ENCODE measurements around the gene APP.

Gene APP

GRCh38 chr21:26127918-26128317, 42.7 kb downstream of the APP start:
- DNase-seq (ENCODE audit: low read depth in 1 of 2, low spot score in 1 of 2): no peak

GRCh38 chr21:26127073-26127814, 43.3 kb downstream of the APP start:
- H3K27ac ChIP-seq (replicated peaks): no peak overlapping the region
- DNase-seq (ENCODE audit: low read depth in 1 of 2, low spot score in 1 of 2): no peak
- H3K27me3 ChIP-seq (ENCODE audit: insufficient read depth, poor library complexity, severe bottlenecking): no peaks in the 10 kb centered on the region
- no peak overlapping the region for H3K4me3 ChIP-seq (replicated peaks; ENCODE audit: insufficient read depth, low read length)
- TF ChIP-seq, protein P1, sequence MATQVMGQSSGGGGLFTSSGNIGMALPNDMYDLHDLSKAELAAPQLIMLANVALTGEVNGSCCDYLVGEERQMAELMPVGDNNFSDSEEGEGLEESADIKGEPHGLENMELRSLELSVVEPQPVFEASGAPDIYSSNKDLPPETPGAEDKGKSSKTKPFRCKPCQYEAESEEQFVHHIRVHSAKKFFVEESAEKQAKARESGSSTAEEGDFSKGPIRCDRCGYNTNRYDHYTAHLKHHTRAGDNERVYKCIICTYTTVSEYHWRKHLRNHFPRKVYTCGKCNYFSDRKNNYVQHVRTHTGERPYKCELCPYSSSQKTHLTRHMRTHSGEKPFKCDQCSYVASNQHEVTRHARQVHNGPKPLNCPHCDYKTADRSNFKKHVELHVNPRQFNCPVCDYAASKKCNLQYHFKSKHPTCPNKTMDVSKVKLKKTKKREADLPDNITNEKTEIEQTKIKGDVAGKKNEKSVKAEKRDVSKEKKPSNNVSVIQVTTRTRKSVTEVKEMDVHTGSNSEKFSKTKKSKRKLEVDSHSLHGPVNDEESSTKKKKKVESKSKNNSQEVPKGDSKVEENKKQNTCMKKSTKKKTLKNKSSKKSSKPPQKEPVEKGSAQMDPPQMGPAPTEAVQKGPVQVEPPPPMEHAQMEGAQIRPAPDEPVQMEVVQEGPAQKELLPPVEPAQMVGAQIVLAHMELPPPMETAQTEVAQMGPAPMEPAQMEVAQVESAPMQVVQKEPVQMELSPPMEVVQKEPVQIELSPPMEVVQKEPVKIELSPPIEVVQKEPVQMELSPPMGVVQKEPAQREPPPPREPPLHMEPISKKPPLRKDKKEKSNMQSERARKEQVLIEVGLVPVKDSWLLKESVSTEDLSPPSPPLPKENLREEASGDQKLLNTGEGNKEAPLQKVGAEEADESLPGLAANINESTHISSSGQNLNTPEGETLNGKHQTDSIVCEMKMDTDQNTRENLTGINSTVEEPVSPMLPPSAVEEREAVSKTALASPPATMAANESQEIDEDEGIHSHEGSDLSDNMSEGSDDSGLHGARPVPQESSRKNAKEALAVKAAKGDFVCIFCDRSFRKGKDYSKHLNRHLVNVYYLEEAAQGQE (IDR thresholded peaks at IDR 0.05; ENCODE audit: insufficient replicate concordance, low read depth): no peak
- TF ChIP-seq CTCF (IDR thresholded peaks at IDR 0.05; ENCODE audit: insufficient read depth, low read length): no peak
- no peak for TF ChIP-seq POLR2AphosphoS5 (IDR thresholded peaks at IDR 0.05; ENCODE audit: low read depth)
- TF ChIP-seq SPI1 (IDR thresholded peaks at IDR 0.05; ENCODE audit: borderline replicate concordance, low read depth): no peak
- TF ChIP-seq GABPA (IDR thresholded peaks at IDR 0.05; ENCODE audit: low read depth): no peak

More at GRCh38 chr21:26127918-26128317, 42.7 kb downstream of the APP start:
- H3K27ac ChIP-seq (replicated peaks): no peak overlapping the region
- no peaks in the 10 kb centered on the region for H3K27me3 ChIP-seq (ENCODE audit: insufficient read depth, poor library complexity, severe bottlenecking)
- no peak for TF ChIP-seq CTCF (IDR thresholded peaks at IDR 0.05; ENCODE audit: insufficient read depth, low read length)
- no peak for TF ChIP-seq POLR2AphosphoS5 (IDR thresholded peaks at IDR 0.05; ENCODE audit: low read depth)
- H3K4me3 ChIP-seq (replicated peaks; ENCODE audit: insufficient read depth, low read length): no peak overlapping the region

DNA sequence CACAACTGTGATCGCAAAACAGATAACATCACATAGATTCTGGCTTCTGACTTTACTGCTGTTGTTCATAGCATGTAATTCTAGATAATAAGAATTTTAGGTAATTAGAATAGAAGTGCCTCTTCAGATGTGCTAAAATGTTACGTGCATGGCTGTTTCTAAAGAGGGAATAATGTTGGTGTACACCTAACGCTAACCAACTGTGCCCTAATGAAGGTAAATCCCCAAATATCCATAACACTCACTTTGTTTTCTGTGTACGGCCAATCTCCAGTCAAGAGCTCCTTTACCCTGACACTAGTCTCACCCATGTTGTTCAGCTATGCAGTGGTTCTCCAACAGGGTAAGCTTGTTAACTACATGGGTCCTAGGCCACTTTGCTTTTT, 44.4 kb downstream of the APP start:
- Histone ChIP-seq H3K4me3 (replicated peaks; ENCODE audit: insufficient read depth, low read length) (no peak overlapping the region), H3K27ac (replicated peaks) (no peak overlapping the region), H3K27me3 (ENCODE audit: insufficient read depth, poor library complexity, severe bottlenecking) (no peaks in the 10 kb centered on the region)
- TF ChIP-seq CTCF (IDR thresholded peaks at IDR 0.05; ENCODE audit: insufficient read depth, low read length): no peak
- no peak for TF ChIP-seq POLR2AphosphoS5 (IDR thresholded peaks at IDR 0.05; ENCODE audit: low read depth)
- TF ChIP-seq, protein P1 (IDR thresholded peaks at IDR 0.05; ENCODE audit: insufficient replicate concordance, low read depth): no peak
- no peak for TF ChIP-seq GABPA (IDR thresholded peaks at IDR 0.05; ENCODE audit: low read depth)
- DNase-seq (ENCODE audit: low read depth in 1 of 2, low spot score in 1 of 2): no peak
